AG09319 (cell line): ENCODE results near the gene PSMB1.

Source experiments
- DNase-seq: peaks from one replicate; pipeline ENCODE4 v3.0.0-alpha.2; 2010; ENCODE audit warnings: low read depth; ENCODE audit errors: extremely low read depth
- CTCF ChIP-seq: IDR thresholded peaks from 2 replicates; pipeline ENCODE4 v1.5.1; 2011; ENCODE audit warnings: low read depth, mild to moderate bottlenecking, inconsistent platforms, low read length, moderate library complexity

Gene PSMB1

GRCh38 chr6:170583756-170584180 is 30.7 kb upstream of the PSMB1 start:
- no peak for DNase-seq
- TF ChIP-seq CTCF = no peak

- DNase-seq = no peak
- no peak for TF ChIP-seq CTCF
Observed at GRCh38 chr6:170578909-170579308, 25.8 kb upstream of the PSMB1 start.

- no peak; the same call in 1 of the 2 replicates for TF ChIP-seq CTCF
- DNase-seq = no peak
Observed at GRCh38 chr6:170575250-170575649, 22.1 kb upstream of the PSMB1 start.

GRCh38 chr6:170572704-170573466 is 19.8 kb upstream of the PSMB1 start:
- no peak for DNase-seq
- no peak for TF ChIP-seq CTCF

- DNase-seq = no peak
- TF ChIP-seq CTCF = no peak
Observed at GRCh38 chr6:170564936-170565530, 11.9 kb upstream of the PSMB1 start.

- DNase-seq = no peak
- no peak for TF ChIP-seq CTCF
Observed at GRCh38 chr6:170561555-170561954, 8.4 kb upstream of the PSMB1 start.

- no peak for TF ChIP-seq CTCF
Observed at GRCh38 chr6:170555305-170555704, 2.2 kb upstream of the PSMB1 start.

More at GRCh38 chr6:170555305-170555704, 2.2 kb upstream of the PSMB1 start:
- no peak for DNase-seq
